HG02943 (cell line): ENCODE data around the gene ASRGL1.

Source experiments
- ATAC-seq: cut with Tn5 transposase; IDR thresholded peaks from one replicate; pipeline ENCODE4 v1.9.1; 2021; ENCODE audit warnings: mild to moderate bottlenecking, low read depth, moderate library complexity; ENCODE audit not compliant: unreplicated experiment

The ASRGL1 gene

GRCh38 chr11:62391642-62392425 lies 54.6 kb downstream of the ASRGL1 start:
- no peak for ATAC-seq

- no peak for ATAC-seq
Measured at GRCh38 chr11:62392506-62392905, 55.3 kb downstream of the ASRGL1 start.

GRCh38 chr11:62393061-62393611 lies 55.9 kb downstream of the ASRGL1 start:
- no peak for ATAC-seq

- ATAC-seq: no peak
Measured at GRCh38 chr11:62393735-62394134, 56.5 kb downstream of the ASRGL1 start.

- ATAC-seq: no peak
Measured at GRCh38 chr11:62394825-62395538, 57.7 kb downstream of the ASRGL1 start.

- ATAC-seq: no peak
Measured at GRCh38 chr11:62395885-62396551, 58.8 kb downstream of the ASRGL1 start.

GRCh38 chr11:62398011-62398994 lies 61.1 kb downstream of the ASRGL1 start:
- no peak for ATAC-seq

GRCh38 chr11:62399172-62399877 lies 62.1 kb downstream of the ASRGL1 start:
- ATAC-seq: no peak

GRCh38 chr11:62399878-62400266 lies 62.6 kb downstream of the ASRGL1 start:
- no peak for ATAC-seq

- no peak for ATAC-seq
Measured at GRCh38 chr11:62400281-62400680, 63.0 kb downstream of the ASRGL1 start.

GRCh38 chr11:62400760-62401159 lies 63.5 kb downstream of the ASRGL1 start:
- ATAC-seq: no peak

GRCh38 chr11:62401356-62401755 lies 64.1 kb downstream of the ASRGL1 start:
- no peak for ATAC-seq

- no peak for ATAC-seq
Measured at GRCh38 chr11:62401811-62402210, 64.6 kb downstream of the ASRGL1 start.

- ATAC-seq: no peak
Measured at GRCh38 chr11:62402226-62402959, 65.1 kb downstream of the ASRGL1 start.

GRCh38 chr11:62402960-62403730 lies 65.9 kb downstream of the ASRGL1 start:
- ATAC-seq: no peak

GRCh38 chr11:62404435-62404834 lies 67.2 kb downstream of the ASRGL1 start:
- no peak for ATAC-seq

- no peak for ATAC-seq
Measured at GRCh38 chr11:62404901-62405300, 67.7 kb downstream of the ASRGL1 start.

- no peak for ATAC-seq
Measured at GRCh38 chr11:62406034-62406433, 68.8 kb downstream of the ASRGL1 start.
